Measurements from ENCODE around the gene PLPPR4. TPM values are rescaled to one million over a fixed set of nuclear protein-coding genes. Genes with fewer than 3 reads are reported as not detected.

PLPPR4 gene
- total and polyA plus RNA-seq, 2 experiments from 2014 or later, result 0.99 to 2.3 TPM

DNA sequence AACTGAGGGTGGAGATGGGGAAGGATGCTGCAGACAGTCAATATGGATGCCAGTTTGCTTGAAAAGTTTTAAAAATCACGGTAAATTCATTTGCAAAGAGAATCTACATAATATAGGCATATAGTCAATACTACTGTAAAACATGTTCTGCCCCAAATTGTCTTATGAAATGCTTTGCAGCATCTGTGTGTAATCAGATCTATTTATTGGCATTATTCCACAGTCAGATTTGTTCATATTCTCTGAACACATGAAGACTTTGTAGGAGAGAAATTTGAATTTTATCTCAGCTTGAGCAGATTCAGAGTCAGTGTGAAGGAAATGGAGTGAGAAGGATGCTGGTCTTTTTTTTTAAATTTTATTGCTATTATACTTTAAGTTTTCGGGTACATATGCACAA lies 88.5 kb downstream of the PLPPR4 start:
- Histone ChIP-seq H3F3A (replicated peaks; ENCODE audit: low read depth) (no peaks in the 10 kb centered on the region), H3K4me3 (no peak overlapping the region), H4K20me1 (replicated peaks; ENCODE audit: insufficient read depth) (no peaks in the 10 kb centered on the region), H3K27me3 (ENCODE audit: insufficient read depth) (no peaks in the 10 kb centered on the region), H3K36me3 (ENCODE audit: insufficient read depth) (no peaks in the 10 kb centered on the region), H3K4me2 (no peak overlapping the region), H3K27ac (ENCODE audit: low read depth) (no peak overlapping the region), H3K4me1 (ENCODE audit: insufficient read depth) (no peaks in the 10 kb centered on the region), H3K79me2 (replicated peaks; ENCODE audit: insufficient read depth) (no peaks in the 10 kb centered on the region), H3K9me2 (ENCODE audit: insufficient read depth) (no peaks in the 10 kb centered on the region), H2AFZ (no peak overlapping the region)
- Mint-ChIP-seq H3K4me3 (no peak overlapping the region), H3K36me3 (ENCODE audit: low read depth) (no peaks in the 10 kb centered on the region), H3K27ac (no peak overlapping the region), H3K4me1 (no peaks in the 10 kb centered on the region), H3K27me3 (ENCODE audit: insufficient read depth, low read depth, poor library complexity) (no peaks in the 10 kb centered on the region), H3K9me3 (no peaks in the 10 kb centered on the region)
- DNase-seq (ENCODE audit: low spot score) (no peak), ATAC-seq (no peak)
- TF ChIP-seq ZNF331 (CRISPR knock-in tag; IDR thresholded peaks at IDR 0.05; ENCODE audit: low read depth) (no peak), JUNB (IDR thresholded peaks at IDR 0.05; ENCODE audit: unreplicated experiment) (no peak), EZH2phosphoT487 (IDR thresholded peaks at IDR 0.05; ENCODE audit: unreplicated experiment) (no peak), CREB1 (CRISPR knock-in tag; IDR thresholded peaks at IDR 0.05; ENCODE audit: low read depth) (no peak), STAT1 (IDR thresholded peaks at IDR 0.05; ENCODE audit: unreplicated experiment) (no peak), ZNF114 (CRISPR knock-in tag; IDR thresholded peaks at IDR 0.05) (no peak), POLR2AphosphoS5 (IDR thresholded peaks at IDR 0.05; ENCODE audit: low read depth) (no peak), EZH2 (IDR thresholded peaks at IDR 0.05; ENCODE audit: low read depth, unreplicated experiment) (no peak), NANOG (IDR thresholded peaks at IDR 0.05; ENCODE audit: borderline replicate concordance) (no peak)
- TF ChIP-seq, protein P1, sequence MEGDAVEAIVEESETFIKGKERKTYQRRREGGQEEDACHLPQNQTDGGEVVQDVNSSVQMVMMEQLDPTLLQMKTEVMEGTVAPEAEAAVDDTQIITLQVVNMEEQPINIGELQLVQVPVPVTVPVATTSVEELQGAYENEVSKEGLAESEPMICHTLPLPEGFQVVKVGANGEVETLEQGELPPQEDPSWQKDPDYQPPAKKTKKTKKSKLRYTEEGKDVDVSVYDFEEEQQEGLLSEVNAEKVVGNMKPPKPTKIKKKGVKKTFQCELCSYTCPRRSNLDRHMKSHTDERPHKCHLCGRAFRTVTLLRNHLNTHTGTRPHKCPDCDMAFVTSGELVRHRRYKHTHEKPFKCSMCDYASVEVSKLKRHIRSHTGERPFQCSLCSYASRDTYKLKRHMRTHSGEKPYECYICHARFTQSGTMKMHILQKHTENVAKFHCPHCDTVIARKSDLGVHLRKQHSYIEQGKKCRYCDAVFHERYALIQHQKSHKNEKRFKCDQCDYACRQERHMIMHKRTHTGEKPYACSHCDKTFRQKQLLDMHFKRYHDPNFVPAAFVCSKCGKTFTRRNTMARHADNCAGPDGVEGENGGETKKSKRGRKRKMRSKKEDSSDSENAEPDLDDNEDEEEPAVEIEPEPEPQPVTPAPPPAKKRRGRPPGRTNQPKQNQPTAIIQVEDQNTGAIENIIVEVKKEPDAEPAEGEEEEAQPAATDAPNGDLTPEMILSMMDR (conservative IDR thresholded peaks at IDR 0.05; ENCODE audit: low read depth in 2 of 2), result no peak
- TF ChIP-seq, protein P2, sequence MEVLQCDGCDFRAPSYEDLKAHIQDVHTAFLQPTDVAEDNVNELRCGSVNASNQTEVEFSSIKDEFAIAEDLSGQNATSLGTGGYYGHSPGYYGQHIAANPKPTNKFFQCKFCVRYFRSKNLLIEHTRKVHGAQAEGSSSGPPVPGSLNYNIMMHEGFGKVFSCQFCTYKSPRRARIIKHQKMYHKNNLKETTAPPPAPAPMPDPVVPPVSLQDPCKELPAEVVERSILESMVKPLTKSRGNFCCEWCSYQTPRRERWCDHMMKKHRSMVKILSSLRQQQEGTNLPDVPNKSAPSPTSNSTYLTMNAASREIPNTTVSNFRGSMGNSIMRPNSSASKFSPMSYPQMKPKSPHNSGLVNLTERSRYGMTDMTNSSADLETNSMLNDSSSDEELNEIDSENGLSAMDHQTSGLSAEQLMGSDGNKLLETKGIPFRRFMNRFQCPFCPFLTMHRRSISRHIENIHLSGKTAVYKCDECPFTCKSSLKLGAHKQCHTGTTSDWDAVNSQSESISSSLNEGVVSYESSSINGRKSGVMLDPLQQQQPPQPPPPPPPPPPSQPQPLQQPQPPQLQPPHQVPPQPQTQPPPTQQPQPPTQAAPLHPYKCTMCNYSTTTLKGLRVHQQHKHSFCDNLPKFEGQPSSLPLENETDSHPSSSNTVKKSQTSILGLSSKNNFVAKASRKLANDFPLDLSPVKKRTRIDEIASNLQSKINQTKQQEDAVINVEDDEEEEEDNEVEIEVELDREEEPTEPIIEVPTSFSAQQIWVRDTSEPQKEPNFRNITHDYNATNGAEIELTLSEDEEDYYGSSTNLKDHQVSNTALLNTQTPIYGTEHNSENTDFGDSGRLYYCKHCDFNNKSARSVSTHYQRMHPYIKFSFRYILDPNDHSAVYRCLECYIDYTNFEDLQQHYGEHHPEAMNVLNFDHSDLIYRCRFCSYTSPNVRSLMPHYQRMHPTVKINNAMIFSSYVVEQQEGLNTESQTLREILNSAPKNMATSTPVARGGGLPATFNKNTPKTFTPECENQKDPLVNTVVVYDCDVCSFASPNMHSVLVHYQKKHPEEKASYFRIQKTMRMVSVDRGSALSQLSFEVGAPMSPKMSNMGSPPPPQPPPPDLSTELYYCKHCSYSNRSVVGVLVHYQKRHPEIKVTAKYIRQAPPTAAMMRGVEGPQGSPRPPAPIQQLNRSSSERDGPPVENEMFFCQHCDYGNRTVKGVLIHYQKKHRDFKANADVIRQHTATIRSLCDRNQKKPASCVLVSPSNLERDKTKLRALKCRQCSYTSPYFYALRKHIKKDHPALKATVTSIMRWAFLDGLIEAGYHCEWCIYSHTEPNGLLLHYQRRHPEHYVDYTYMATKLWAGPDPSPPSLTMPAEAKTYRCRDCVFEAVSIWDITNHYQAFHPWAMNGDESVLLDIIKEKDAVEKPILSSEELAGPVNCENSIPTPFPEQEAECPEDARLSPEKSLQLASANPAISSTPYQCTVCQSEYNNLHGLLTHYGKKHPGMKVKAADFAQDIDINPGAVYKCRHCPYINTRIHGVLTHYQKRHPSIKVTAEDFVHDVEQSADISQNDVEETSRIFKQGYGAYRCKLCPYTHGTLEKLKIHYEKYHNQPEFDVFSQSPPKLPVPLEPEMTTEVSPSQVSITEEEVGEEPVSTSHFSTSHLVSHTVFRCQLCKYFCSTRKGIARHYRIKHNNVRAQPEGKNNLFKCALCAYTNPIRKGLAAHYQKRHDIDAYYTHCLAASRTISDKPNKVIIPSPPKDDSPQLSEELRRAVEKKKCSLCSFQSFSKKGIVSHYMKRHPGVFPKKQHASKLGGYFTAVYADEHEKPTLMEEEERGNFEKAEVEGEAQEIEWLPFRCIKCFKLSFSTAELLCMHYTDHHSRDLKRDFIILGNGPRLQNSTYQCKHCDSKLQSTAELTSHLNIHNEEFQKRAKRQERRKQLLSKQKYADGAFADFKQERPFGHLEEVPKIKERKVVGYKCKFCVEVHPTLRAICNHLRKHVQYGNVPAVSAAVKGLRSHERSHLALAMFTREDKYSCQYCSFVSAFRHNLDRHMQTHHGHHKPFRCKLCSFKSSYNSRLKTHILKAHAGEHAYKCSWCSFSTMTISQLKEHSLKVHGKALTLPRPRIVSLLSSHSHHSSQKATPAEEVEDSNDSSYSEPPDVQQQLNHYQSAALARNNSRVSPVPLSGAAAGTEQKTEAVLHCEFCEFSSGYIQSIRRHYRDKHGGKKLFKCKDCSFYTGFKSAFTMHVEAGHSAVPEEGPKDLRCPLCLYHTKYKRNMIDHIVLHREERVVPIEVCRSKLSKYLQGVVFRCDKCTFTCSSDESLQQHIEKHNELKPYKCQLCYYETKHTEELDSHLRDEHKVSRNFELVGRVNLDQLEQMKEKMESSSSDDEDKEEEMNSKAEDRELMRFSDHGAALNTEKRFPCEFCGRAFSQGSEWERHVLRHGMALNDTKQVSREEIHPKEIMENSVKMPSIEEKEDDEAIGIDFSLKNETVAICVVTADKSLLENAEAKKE (CRISPR knock-in tag; IDR thresholded peaks at IDR 0.05), result no peak
- TF ChIP-seq, protein P3, sequence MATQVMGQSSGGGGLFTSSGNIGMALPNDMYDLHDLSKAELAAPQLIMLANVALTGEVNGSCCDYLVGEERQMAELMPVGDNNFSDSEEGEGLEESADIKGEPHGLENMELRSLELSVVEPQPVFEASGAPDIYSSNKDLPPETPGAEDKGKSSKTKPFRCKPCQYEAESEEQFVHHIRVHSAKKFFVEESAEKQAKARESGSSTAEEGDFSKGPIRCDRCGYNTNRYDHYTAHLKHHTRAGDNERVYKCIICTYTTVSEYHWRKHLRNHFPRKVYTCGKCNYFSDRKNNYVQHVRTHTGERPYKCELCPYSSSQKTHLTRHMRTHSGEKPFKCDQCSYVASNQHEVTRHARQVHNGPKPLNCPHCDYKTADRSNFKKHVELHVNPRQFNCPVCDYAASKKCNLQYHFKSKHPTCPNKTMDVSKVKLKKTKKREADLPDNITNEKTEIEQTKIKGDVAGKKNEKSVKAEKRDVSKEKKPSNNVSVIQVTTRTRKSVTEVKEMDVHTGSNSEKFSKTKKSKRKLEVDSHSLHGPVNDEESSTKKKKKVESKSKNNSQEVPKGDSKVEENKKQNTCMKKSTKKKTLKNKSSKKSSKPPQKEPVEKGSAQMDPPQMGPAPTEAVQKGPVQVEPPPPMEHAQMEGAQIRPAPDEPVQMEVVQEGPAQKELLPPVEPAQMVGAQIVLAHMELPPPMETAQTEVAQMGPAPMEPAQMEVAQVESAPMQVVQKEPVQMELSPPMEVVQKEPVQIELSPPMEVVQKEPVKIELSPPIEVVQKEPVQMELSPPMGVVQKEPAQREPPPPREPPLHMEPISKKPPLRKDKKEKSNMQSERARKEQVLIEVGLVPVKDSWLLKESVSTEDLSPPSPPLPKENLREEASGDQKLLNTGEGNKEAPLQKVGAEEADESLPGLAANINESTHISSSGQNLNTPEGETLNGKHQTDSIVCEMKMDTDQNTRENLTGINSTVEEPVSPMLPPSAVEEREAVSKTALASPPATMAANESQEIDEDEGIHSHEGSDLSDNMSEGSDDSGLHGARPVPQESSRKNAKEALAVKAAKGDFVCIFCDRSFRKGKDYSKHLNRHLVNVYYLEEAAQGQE (IDR thresholded peaks at IDR 0.05; ENCODE audit: unreplicated experiment), result no peak
- TF ChIP-seq, protein P4, sequence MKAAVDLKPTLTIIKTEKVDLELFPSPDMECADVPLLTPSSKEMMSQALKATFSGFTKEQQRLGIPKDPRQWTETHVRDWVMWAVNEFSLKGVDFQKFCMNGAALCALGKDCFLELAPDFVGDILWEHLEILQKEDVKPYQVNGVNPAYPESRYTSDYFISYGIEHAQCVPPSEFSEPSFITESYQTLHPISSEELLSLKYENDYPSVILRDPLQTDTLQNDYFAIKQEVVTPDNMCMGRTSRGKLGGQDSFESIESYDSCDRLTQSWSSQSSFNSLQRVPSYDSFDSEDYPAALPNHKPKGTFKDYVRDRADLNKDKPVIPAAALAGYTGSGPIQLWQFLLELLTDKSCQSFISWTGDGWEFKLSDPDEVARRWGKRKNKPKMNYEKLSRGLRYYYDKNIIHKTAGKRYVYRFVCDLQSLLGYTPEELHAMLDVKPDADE (IDR thresholded peaks at IDR 0.05), result no peak

All from GM23338 (cell line).